ENCODE measurements around the gene RHBDD1.

DNA sequence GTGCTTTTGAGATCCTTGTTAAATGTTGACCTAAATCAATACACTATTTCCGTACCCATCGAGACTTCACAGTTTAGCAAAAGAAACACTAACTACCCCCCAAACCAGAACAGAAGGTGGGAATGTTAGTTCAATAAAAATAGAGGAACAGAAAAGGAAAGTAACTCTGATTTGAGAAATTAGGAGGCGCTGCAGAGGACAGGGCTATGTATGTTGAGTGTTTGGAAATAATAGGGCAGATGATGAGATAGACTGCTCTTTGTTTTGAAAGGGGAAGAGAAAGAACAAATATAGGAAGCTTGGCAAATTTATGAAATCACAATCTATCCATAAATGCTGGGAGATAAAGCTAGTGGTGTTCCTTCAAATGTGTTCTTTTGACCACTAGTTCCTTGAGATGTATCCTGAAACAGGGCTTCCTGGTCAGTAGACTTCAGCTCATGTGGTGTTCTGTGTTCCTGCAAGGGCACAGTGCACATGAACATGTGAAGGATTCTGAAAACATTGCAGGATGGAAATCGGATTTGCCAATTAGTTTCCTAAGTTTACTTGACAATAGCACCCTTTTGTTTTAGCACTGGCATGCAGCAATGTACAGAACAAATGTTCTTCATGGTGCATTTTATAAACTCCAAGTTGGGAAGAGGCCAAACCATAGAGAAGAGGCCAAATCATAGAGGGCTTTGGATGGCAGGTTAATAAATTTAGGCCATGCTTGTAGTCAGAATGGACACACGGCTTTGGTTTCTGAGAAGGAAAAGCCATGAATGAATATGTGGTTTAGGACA lies 39.8 kb downstream of the RHBDD1 start:
- TF ChIP-seq, protein P1, sequence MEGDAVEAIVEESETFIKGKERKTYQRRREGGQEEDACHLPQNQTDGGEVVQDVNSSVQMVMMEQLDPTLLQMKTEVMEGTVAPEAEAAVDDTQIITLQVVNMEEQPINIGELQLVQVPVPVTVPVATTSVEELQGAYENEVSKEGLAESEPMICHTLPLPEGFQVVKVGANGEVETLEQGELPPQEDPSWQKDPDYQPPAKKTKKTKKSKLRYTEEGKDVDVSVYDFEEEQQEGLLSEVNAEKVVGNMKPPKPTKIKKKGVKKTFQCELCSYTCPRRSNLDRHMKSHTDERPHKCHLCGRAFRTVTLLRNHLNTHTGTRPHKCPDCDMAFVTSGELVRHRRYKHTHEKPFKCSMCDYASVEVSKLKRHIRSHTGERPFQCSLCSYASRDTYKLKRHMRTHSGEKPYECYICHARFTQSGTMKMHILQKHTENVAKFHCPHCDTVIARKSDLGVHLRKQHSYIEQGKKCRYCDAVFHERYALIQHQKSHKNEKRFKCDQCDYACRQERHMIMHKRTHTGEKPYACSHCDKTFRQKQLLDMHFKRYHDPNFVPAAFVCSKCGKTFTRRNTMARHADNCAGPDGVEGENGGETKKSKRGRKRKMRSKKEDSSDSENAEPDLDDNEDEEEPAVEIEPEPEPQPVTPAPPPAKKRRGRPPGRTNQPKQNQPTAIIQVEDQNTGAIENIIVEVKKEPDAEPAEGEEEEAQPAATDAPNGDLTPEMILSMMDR (conservative IDR thresholded peaks at IDR 0.05 in 1 of 2, IDR thresholded peaks at IDR 0.05 in 1 of 2; ENCODE audit: extremely low read depth in 1 of 2, insufficient read depth in 1 of 2, low read depth in 1 of 2, low read length in 2 of 2), result no peak
- TF ChIP-seq EZH2 (IDR thresholded peaks at IDR 0.05; ENCODE audit: borderline replicate concordance, low read length), result no peak
